ENCODE results near the gene VWA3A. TPM values are rescaled to one million over a fixed set of nuclear protein-coding genes. Genes with fewer than 3 reads are reported as not detected.

Gene VWA3A
- total RNA-seq, 1 donor: 0.36 TPM

- no peaks in the 10 kb centered on the region for H4K20me1 ChIP-seq (ENCODE audit: insufficient read depth, low read length)
- no peak overlapping the region for H3K4me2 ChIP-seq (ENCODE audit: insufficient read depth, low read length)
- H3K27ac ChIP-seq (ENCODE audit: low read depth, low read length): no peak overlapping the region
- no peak for TF ChIP-seq CTCF (IDR thresholded peaks at IDR 0.05; ENCODE audit: extremely low read depth, low read depth, low read length)
- no peaks in the 10 kb centered on the region for H3K36me3 ChIP-seq (ENCODE audit: insufficient read depth, low read length)
- H3K79me2 ChIP-seq (ENCODE audit: insufficient read depth, low read length): no peaks in the 10 kb centered on the region
- peaks cover 5% of the 10 kb centered on the region for H3K4me1 ChIP-seq (ENCODE audit: insufficient read depth, low read length)
- no peak overlapping the region for H2AFZ ChIP-seq (ENCODE audit: low read length)
- H3K27me3 ChIP-seq (ENCODE audit: insufficient read depth, low read length): no peaks in the 10 kb centered on the region
- H3K9me3 ChIP-seq (ENCODE audit: low read depth, low read length): no peaks in the 10 kb centered on the region
- H3K4me3 ChIP-seq (ENCODE audit: insufficient read depth, low read length): no peak overlapping the region
- no peak for DNase-seq (ENCODE audit: insufficient read length, low spot score, missing footprints)
Observed at GRCh38 chr16:22130528-22130927, 38.2 kb downstream of the VWA3A start.

GRCh38 chr16:22132801-22133200 is 40.5 kb downstream of the VWA3A start:
- no peaks in the 10 kb centered on the region for H3K9me3 ChIP-seq (ENCODE audit: low read depth, low read length)
- no peaks in the 10 kb centered on the region for H3K27me3 ChIP-seq (ENCODE audit: insufficient read depth, low read length)
- H3K36me3 ChIP-seq (ENCODE audit: insufficient read depth, low read length): no peaks in the 10 kb centered on the region
- no peak overlapping the region for H3K4me2 ChIP-seq (ENCODE audit: insufficient read depth, low read length)
- no peaks in the 10 kb centered on the region for H3K79me2 ChIP-seq (ENCODE audit: insufficient read depth, low read length)
- no peaks in the 10 kb centered on the region for H4K20me1 ChIP-seq (ENCODE audit: insufficient read depth, low read length)
- TF ChIP-seq CTCF (IDR thresholded peaks at IDR 0.05; ENCODE audit: extremely low read depth, low read depth, low read length): no peak
- no peak overlapping the region for H3K4me3 ChIP-seq (ENCODE audit: insufficient read depth, low read length)
- no peak overlapping the region for H3K27ac ChIP-seq (ENCODE audit: low read depth, low read length)
- no peaks in the 10 kb centered on the region for H3K4me1 ChIP-seq (ENCODE audit: insufficient read depth, low read length)
- DNase-seq (ENCODE audit: insufficient read length, low spot score, missing footprints): no peak
- no peak overlapping the region for H2AFZ ChIP-seq (ENCODE audit: low read length)

- no peak for DNase-seq (ENCODE audit: insufficient read length, low spot score, missing footprints)
- Histone ChIP-seq H3K4me3 (ENCODE audit: insufficient read depth, low read length) (no peak overlapping the region), H3K9me3 (ENCODE audit: low read depth, low read length) (no peaks in the 10 kb centered on the region), H2AFZ (ENCODE audit: low read length) (no peak overlapping the region), H3K27me3 (ENCODE audit: insufficient read depth, low read length) (peaks cover 3% of the 10 kb centered on the region), H3K27ac (ENCODE audit: low read depth, low read length) (no peak overlapping the region), H3K4me1 (ENCODE audit: insufficient read depth, low read length) (no peaks in the 10 kb centered on the region), H4K20me1 (ENCODE audit: insufficient read depth, low read length) (no peaks in the 10 kb centered on the region), H3K4me2 (ENCODE audit: insufficient read depth, low read length) (no peak overlapping the region), H3K36me3 (ENCODE audit: insufficient read depth, low read length) (no peaks in the 10 kb centered on the region), H3K79me2 (ENCODE audit: insufficient read depth, low read length) (no peaks in the 10 kb centered on the region)
- TF ChIP-seq CTCF (IDR thresholded peaks at IDR 0.05; ENCODE audit: extremely low read depth, low read depth, low read length): no peak
Observed at GRCh38 chr16:22138482-22138881, 46.1 kb downstream of the VWA3A start.

- Histone ChIP-seq H3K36me3 (ENCODE audit: insufficient read depth, low read length) (no peaks in the 10 kb centered on the region), H2AFZ (ENCODE audit: low read length) (no peak overlapping the region), H3K4me3 (ENCODE audit: insufficient read depth, low read length) (no peak overlapping the region), H3K4me1 (ENCODE audit: insufficient read depth, low read length) (no peaks in the 10 kb centered on the region), H3K27ac (ENCODE audit: low read depth, low read length) (no peak overlapping the region), H3K4me2 (ENCODE audit: insufficient read depth, low read length) (no peak overlapping the region), H3K27me3 (ENCODE audit: insufficient read depth, low read length) (peaks cover 3% of the 10 kb centered on the region), H4K20me1 (ENCODE audit: insufficient read depth, low read length) (no peaks in the 10 kb centered on the region), H3K9me3 (ENCODE audit: low read depth, low read length) (no peaks in the 10 kb centered on the region), H3K79me2 (ENCODE audit: insufficient read depth, low read length) (no peaks in the 10 kb centered on the region)
- no peak for TF ChIP-seq CTCF (IDR thresholded peaks at IDR 0.05; ENCODE audit: extremely low read depth, low read depth, low read length)
- no peak for DNase-seq (ENCODE audit: insufficient read length, low spot score, missing footprints)
Observed at GRCh38 chr16:22139008-22139407, 46.7 kb downstream of the VWA3A start.

Measured in osteoblast (primary cell).